Measurements from ENCODE around the gene HIGD1C.

Gene HIGD1C

GRCh38 chr12:50914872-50915484, 37.4 kb upstream of the HIGD1C start (continued):
- TF ChIP-seq PATZ1 (CRISPR knock-in tag; IDR thresholded peaks at IDR 0.05; ENCODE audit: borderline replicate concordance) (no peak), GLIS3 (CRISPR knock-in tag; IDR thresholded peaks at IDR 0.05) (no peak), ZNF8 (CRISPR knock-in tag; IDR thresholded peaks at IDR 0.05) (no peak), OSR1 (CRISPR knock-in tag; IDR thresholded peaks at IDR 0.05) (no peak), RARB (CRISPR knock-in tag; IDR thresholded peaks at IDR 0.05) (no peak)

- ATAC-seq = no peak
- TF ChIP-seq ZNF565 (CRISPR knock-in tag; conservative IDR thresholded peaks at IDR 0.05; ENCODE audit: low read depth) = no peak
- no peak for TF ChIP-seq PPARA (CRISPR knock-in tag; IDR thresholded peaks at IDR 0.05; ENCODE audit: borderline replicate concordance)
- no peak for TF ChIP-seq RARB (CRISPR knock-in tag; IDR thresholded peaks at IDR 0.05)
- no peak for TF ChIP-seq TOX (CRISPR knock-in tag; IDR thresholded peaks at IDR 0.05; ENCODE audit: borderline replicate concordance)
- TF ChIP-seq ZNF8 (CRISPR knock-in tag; IDR thresholded peaks at IDR 0.05) = no peak
- no peak for TF ChIP-seq CSDC2 (CRISPR knock-in tag; IDR thresholded peaks at IDR 0.05)
- TF ChIP-seq ZNF70 (CRISPR knock-in tag; IDR thresholded peaks at IDR 0.05) = no peak
- TF ChIP-seq POU6F1 (CRISPR knock-in tag; IDR thresholded peaks at IDR 0.05; ENCODE audit: borderline replicate concordance, low read depth) = no peak
- no peak for TF ChIP-seq ZC3H10 (CRISPR knock-in tag; IDR thresholded peaks at IDR 0.05)
- TF ChIP-seq SNAI2 (CRISPR knock-in tag; IDR thresholded peaks at IDR 0.05) = no peak
- TF ChIP-seq ISL1 (CRISPR knock-in tag; IDR thresholded peaks at IDR 0.05) = no peak
- no peak for TF ChIP-seq ZFP3 (CRISPR knock-in tag; IDR thresholded peaks at IDR 0.05)
- TF ChIP-seq CREB5 (CRISPR knock-in tag; IDR thresholded peaks at IDR 0.05; ENCODE audit: low read depth) = no peak
- no peak for TF ChIP-seq ZFP30 (CRISPR knock-in tag; IDR thresholded peaks at IDR 0.05)
- TF ChIP-seq TCF4 (CRISPR knock-in tag; IDR thresholded peaks at IDR 0.05; ENCODE audit: borderline replicate concordance) = no peak
- no peak for TF ChIP-seq TSHZ2 (CRISPR knock-in tag; IDR thresholded peaks at IDR 0.05)
Observed at GRCh38 chr12:50916292-50916691, 36.1 kb upstream of the HIGD1C start.

GRCh38 chr12:50918584-50919316, 33.6 kb upstream of the HIGD1C start:
- TF ChIP-seq PPARA (CRISPR knock-in tag; IDR thresholded peaks at IDR 0.05; ENCODE audit: borderline replicate concordance) = no peak
- no peak for TF ChIP-seq ZFP3 (CRISPR knock-in tag; IDR thresholded peaks at IDR 0.05)
- no peak for TF ChIP-seq ZFP30 (CRISPR knock-in tag; IDR thresholded peaks at IDR 0.05)
- no peak for TF ChIP-seq TSHZ2 (CRISPR knock-in tag; IDR thresholded peaks at IDR 0.05)
- no peak for TF ChIP-seq ZNF8 (CRISPR knock-in tag; IDR thresholded peaks at IDR 0.05)
- no peak for TF ChIP-seq ISL1 (CRISPR knock-in tag; IDR thresholded peaks at IDR 0.05)
- ATAC-seq = no peak
